DND-41 (cell line): ENCODE data around the gene RBM39.

Experiments used
- ATAC-seq: fragments of 200-7000 bp; cut with Tn5 transposase; 3 replicates; pipeline ENCODE4 v1.9.1; 2021; ENCODE audit warnings: low read depth; ENCODE audit not compliant: insufficient read depth
- DNase-seq: peaks from one replicate; pipeline ENCODE4 v3.0.0-alpha.2; 2020
- H2AFZ ChIP-seq: 2 replicates; pipeline ENCODE4 v1.6.0; 2012; ENCODE audit warnings: low read depth, low read length
- H3K27ac ChIP-seq: 2 replicates; pipeline ENCODE4 v1.5.1; 2012; ENCODE audit warnings: low read length, inconsistent platforms
- H3K27me3 ChIP-seq: fragments of 200-600 bp; sonication (generic); 2 replicates; pipeline ENCODE4 v1.6.0; 2012; ENCODE audit warnings: low read length, mild to moderate bottlenecking, inconsistent platforms; ENCODE audit not compliant: insufficient read depth, poor library complexity
- H3K36me3 ChIP-seq: 2 replicates; pipeline ENCODE4 v1.5.1; 2012; ENCODE audit warnings: low read length, inconsistent platforms; ENCODE audit not compliant: insufficient read depth
- H3K4me1 ChIP-seq: 2 replicates; pipeline ENCODE4 v1.5.1; 2012; ENCODE audit warnings: mild to moderate bottlenecking, low read length; ENCODE audit not compliant: insufficient read depth
- H3K4me2 ChIP-seq: 2 replicates; pipeline ENCODE4 v1.6.0; 2012; ENCODE audit warnings: mild to moderate bottlenecking, moderate library complexity, low read length, inconsistent platforms; ENCODE audit not compliant: insufficient read depth
- H3K4me3 ChIP-seq, 2 experiments: fragments of 200-600 bp in 1 of 2; shearing (Covaris generic) in 1 of 2; 2 replicates each; pipeline ENCODE4 v1.5.1; 2012 to 2016; ENCODE audit warnings: inconsistent platforms in 2 of 2, low read length in 2 of 2, mild to moderate bottlenecking in 2 of 2, low read depth in 1 of 2, moderate library complexity in 1 of 2
- H3K79me2 ChIP-seq: 2 replicates; pipeline ENCODE4 v1.6.0; 2012; ENCODE audit warnings: low read length, inconsistent platforms; ENCODE audit not compliant: insufficient read depth
- H3K9ac ChIP-seq: 2 replicates; pipeline ENCODE4 v1.6.0; 2012; ENCODE audit warnings: low read depth, mild to moderate bottlenecking, inconsistent platforms, low read length, moderate library complexity
- H3K9me3 ChIP-seq: 2 replicates; pipeline ENCODE4 v1.5.1; 2012; ENCODE audit warnings: low read length, moderate library complexity, mild to moderate bottlenecking, inconsistent platforms; ENCODE audit not compliant: insufficient read depth, severe bottlenecking
- H4K20me1 ChIP-seq: 2 replicates; pipeline ENCODE4 v1.6.0; 2012; ENCODE audit warnings: low read length; ENCODE audit not compliant: insufficient read depth
- EZH2 ChIP-seq: IDR thresholded peaks from 3 replicates; pipeline ENCODE4 v1.6.1; 2012; ENCODE audit warnings: borderline replicate concordance, low read depth, mild to moderate bottlenecking, moderate library complexity, low read length, inconsistent platforms; ENCODE audit not compliant: severe bottlenecking
- TF ChIP-seq, protein P1 (sequence below): IDR thresholded peaks from 2 replicates; pipeline ENCODE4 v1.5.1; 2012; ENCODE audit warnings: borderline replicate concordance, low read length, moderate library complexity, mild to moderate bottlenecking; ENCODE audit not compliant: poor library complexity, severe bottlenecking; ENCODE audit errors: extremely low read depth

RBM39 gene

DNA sequence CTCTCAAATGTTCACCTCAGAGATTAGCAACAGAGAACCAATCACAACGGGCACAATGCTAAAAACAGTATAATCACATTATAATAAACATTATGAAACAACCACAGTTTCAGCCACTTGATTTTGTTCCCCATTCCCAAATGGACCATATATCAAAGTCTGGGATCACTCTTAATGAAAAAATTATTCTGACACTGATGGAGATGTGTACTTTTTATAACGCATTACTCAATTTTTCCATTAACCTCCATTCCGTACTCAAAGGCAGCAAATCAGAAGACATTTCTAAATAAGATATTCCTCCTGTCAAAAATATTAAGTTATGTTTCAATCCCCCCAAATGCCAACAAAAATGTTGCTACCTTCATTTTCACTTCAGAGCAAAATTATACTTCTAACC, 80.2 kb downstream of the RBM39 start:
- Histone ChIP-seq H2AFZ (no peak overlapping the region), H3K79me2 (peaks cover 82% of the 10 kb centered on the region), H3K9me3 (no peaks in the 10 kb centered on the region), H3K27ac (no peak overlapping the region; the same call in 1 of the 2 replicates), H3K36me3 (peaks cover 12% of the 10 kb centered on the region), H3K4me2 (peak overlapping the region; percentile 91), H3K27me3 (no peaks in the 10 kb centered on the region), H3K4me1 (peaks cover 51% of the 10 kb centered on the region), H3K4me3 (peak overlapping the region in 1 of 2 experiments; percentile 88; a peak in 1 of 4 replicates), H4K20me1 (peaks cover 70% of the 10 kb centered on the region), H3K9ac (peak overlapping the region; percentile 93; the same call in 1 of the 2 replicates)
- TF ChIP-seq, protein P1, sequence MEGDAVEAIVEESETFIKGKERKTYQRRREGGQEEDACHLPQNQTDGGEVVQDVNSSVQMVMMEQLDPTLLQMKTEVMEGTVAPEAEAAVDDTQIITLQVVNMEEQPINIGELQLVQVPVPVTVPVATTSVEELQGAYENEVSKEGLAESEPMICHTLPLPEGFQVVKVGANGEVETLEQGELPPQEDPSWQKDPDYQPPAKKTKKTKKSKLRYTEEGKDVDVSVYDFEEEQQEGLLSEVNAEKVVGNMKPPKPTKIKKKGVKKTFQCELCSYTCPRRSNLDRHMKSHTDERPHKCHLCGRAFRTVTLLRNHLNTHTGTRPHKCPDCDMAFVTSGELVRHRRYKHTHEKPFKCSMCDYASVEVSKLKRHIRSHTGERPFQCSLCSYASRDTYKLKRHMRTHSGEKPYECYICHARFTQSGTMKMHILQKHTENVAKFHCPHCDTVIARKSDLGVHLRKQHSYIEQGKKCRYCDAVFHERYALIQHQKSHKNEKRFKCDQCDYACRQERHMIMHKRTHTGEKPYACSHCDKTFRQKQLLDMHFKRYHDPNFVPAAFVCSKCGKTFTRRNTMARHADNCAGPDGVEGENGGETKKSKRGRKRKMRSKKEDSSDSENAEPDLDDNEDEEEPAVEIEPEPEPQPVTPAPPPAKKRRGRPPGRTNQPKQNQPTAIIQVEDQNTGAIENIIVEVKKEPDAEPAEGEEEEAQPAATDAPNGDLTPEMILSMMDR: no peak
- TF ChIP-seq EZH2: no peak
- ATAC-seq (no peak), DNase-seq (no peak)

DNA sequence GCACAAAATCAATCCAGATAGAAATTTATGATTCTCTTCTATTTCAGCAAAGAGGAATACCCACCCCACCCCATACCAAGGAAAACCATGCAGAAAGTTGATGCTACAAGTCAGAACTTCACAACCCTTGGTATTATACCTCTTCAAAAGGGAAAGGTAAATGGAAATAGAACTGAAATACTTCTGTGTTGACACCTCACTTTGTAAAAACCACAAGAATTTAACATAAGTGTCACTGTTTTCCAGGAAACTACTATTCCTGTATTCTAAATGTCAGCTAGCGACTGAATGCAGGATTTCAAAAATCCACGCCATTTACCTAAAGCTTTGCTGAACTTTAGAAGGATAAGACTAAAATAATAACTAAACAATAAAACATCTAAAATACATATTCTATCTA, 81.0 kb downstream of the RBM39 start:
- no peaks in the 10 kb centered on the region for H3K27me3 ChIP-seq
- H4K20me1 ChIP-seq: peaks cover 79% of the 10 kb centered on the region
- peaks cover 51% of the 10 kb centered on the region for H3K4me1 ChIP-seq
- H3K9me3 ChIP-seq: no peaks in the 10 kb centered on the region
- peak overlapping the region; percentile 10 for H3K9ac ChIP-seq
- no peak for TF ChIP-seq EZH2
- TF ChIP-seq, protein P1: no peak
- peaks cover 18% of the 10 kb centered on the region for H3K36me3 ChIP-seq
- H2AFZ ChIP-seq: no peak overlapping the region
- peak overlapping the region; percentile 18 for H3K27ac ChIP-seq
- peaks cover 90% of the 10 kb centered on the region for H3K79me2 ChIP-seq
- H3K4me2 ChIP-seq: peak overlapping the region; percentile 91; the same call in 1 of the 2 replicates
- peak overlapping the region in 1 of 2 experiments; percentile 88; a peak in 1 of 4 replicates for H3K4me3 ChIP-seq
- DNase-seq (no peak), ATAC-seq (no peak)

DNA sequence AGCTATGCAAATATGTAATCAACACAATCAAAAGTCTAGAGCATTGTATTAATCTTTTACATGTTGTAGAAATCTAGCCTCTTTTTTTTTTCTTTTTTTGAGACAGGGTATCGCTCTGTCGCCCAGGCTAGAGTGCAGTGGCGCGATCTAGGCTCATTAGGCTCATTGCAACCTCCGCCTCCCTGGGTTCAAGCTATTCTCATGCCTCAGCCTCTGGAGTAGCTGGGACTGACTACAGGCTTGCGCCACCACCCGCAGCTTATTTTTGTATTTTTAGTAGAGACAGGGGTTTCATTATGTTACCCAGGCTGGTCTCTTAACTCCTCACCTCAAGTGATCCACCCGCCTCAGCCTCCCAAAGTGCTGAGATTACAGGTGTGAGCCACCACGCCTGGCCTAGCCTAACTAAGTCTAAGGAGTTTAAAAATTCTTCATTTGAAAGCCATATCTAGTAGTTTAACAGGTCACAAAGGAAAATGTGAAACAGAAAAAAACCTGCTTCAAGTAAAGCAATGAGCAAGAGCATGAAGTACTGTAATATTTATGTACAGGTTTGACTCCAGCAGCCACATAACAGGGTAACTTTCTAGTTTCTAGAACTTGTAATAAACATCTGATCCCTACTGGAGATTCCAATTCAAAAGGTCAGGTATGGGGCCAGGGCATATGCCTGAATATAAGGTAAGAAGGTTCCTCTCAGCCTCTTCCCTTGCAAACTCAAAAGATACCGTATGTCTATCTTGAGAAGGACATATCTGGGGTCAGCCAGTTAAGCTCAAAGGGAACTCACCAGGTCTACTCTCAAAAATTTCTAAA, 81.7 kb downstream of the RBM39 start:
- Histone ChIP-seq H3K9me3 (no peaks in the 10 kb centered on the region), H3K4me1 (peaks cover 51% of the 10 kb centered on the region), H3K4me3 (peak overlapping the region in 1 of 2 experiments; percentile 2; a peak in 1 of 4 replicates), H4K20me1 (peaks cover 86% of the 10 kb centered on the region), H3K36me3 (peaks cover 26% of the 10 kb centered on the region), H3K27me3 (no peaks in the 10 kb centered on the region), H3K27ac (peak overlapping the region; percentile 18; the same call in 1 of the 2 replicates), H3K4me2 (peak overlapping the region; percentile 91; the same call in 1 of the 2 replicates), H3K79me2 (peaks cover 97% of the 10 kb centered on the region), H3K9ac (peak overlapping the region; percentile 10), H2AFZ (no peak overlapping the region)
- ATAC-seq: no peak
- TF ChIP-seq, protein P1: no peak
- no peak for TF ChIP-seq EZH2
- DNase-seq: peak; percentile 9
